Ascending aorta (tissue), 2 donors: ENCODE results near the gene EXT2. TPM values are rescaled to one million over a fixed set of nuclear protein-coding genes. Genes with fewer than 3 reads are reported as not detected.

Experiments used
- DNase-seq, 2 donors: peaks; one replicate each; pipeline ENCODE4 v3.0.0-alpha.2; 2019; ENCODE audit warnings: low spot score in 2 of 2
- H3K27ac ChIP-seq, 2 donors: fragments of 200-600 bp; sonication (generic); one replicate each; pipeline ENCODE4 v1.5.1; 2016 to 2017; ENCODE audit warnings: mild to moderate bottlenecking in 1 of 2
- H3K27me3 ChIP-seq: fragments of 200-600 bp; sonication (generic); one replicate; pipeline ENCODE4 v1.5.1; 2017
- H3K36me3 ChIP-seq, 2 donors: fragments of 200-600 bp; sonication (generic); one replicate each; pipeline ENCODE4 v1.5.1; 2016
- H3K4me1 ChIP-seq, 2 donors: fragments of 200-600 bp; sonication (generic); one replicate each; pipeline ENCODE4 v1.5.1; 2016 to 2017; ENCODE audit warnings: mild to moderate bottlenecking in 1 of 2
- H3K4me3 ChIP-seq, 2 donors: fragments of 200-600 bp; sonication (generic); one replicate each; pipeline ENCODE4 v1.5.1; 2016 to 2017; ENCODE audit warnings: mild to moderate bottlenecking in 1 of 2
- H3K9me3 ChIP-seq, 2 donors: fragments of 200-600 bp; sonication (generic); one replicate each; pipeline ENCODE4 v1.5.1; 2016
- CTCF ChIP-seq, 3 experiments: fragments of 200-600 bp in 2 of 3; fragments of 450-650 bp in 1 of 3; sonication (generic) in 2 of 3; IDR thresholded peaks; one replicate each; pipeline ENCODE4 v1.5.1; 2016 to 2019; ENCODE audit warnings: antibody characterized with exemption in 3 of 3, mild to moderate bottlenecking in 1 of 3, moderate library complexity in 1 of 3
- intact Hi-C: fragments of 100-400 bp; cut with DNase I; formaldehyde crosslinking; loops from one replicate; pipeline ENCODE4 v1.15.1; 2023
- total RNA-seq: library from RNA; depleted of rRNA; stranded (reverse); fragments of >200 nt; gene quantifications from one replicate; pipeline ENCODE4 v1.1.0, GENCODE V29; 2016

The EXT2 gene
- total RNA-seq, 1 donor from 2014 or later: 342 TPM

- Histone ChIP-seq H3K27me3 (no peaks in the 10 kb centered on the region), H3K27ac (no peak overlapping the region), H3K36me3 (peaks cover 4 to 31% of the 10 kb centered on the region in 2 donors), H3K4me3 (no peak overlapping the region), H3K9me3 (no peaks in the 10 kb centered on the region), H3K4me1 (no peaks in the 10 kb centered on the region)
- DNase-seq: no peak
- no peak for TF ChIP-seq CTCF (IDR thresholded peaks at IDR 0.05)
- intact Hi-C loops: no loop called here
Observed at GRCh38 chr11:44199816-44200215, 104.3 kb downstream of the EXT2 start.

- Histone ChIP-seq H3K9me3 (no peaks in the 10 kb centered on the region), H3K4me3 (no peak overlapping the region), H3K36me3 (peaks cover 5 to 26% of the 10 kb centered on the region in 2 donors), H3K27ac (no peak overlapping the region), H3K4me1 (no peaks in the 10 kb centered on the region), H3K27me3 (no peaks in the 10 kb centered on the region)
- intact Hi-C loops: no loop called here
- no peak for TF ChIP-seq CTCF (IDR thresholded peaks at IDR 0.05)
- no peak for DNase-seq
Observed at GRCh38 chr11:44203270-44204043, 108.0 kb downstream of the EXT2 start.

GRCh38 chr11:44205352-44205751 is 109.9 kb downstream of the EXT2 start:
- H3K4me3 ChIP-seq: no peak overlapping the region
- H3K36me3 ChIP-seq: peaks cover 5 to 26% of the 10 kb centered on the region in 2 donors
- no peak for DNase-seq
- no peaks in the 10 kb centered on the region for H3K4me1 ChIP-seq
- no peaks in the 10 kb centered on the region for H3K9me3 ChIP-seq
- H3K27ac ChIP-seq: no peak overlapping the region
- intact Hi-C loops: no loop called here
- TF ChIP-seq CTCF (IDR thresholded peaks at IDR 0.05): no peak
- H3K27me3 ChIP-seq: no peaks in the 10 kb centered on the region

- Histone ChIP-seq H3K4me1 (no peaks in the 10 kb centered on the region), H3K27me3 (no peaks in the 10 kb centered on the region), H3K36me3 (peaks cover 5 to 26% of the 10 kb centered on the region in 2 donors), H3K9me3 (no peaks in the 10 kb centered on the region), H3K4me3 (no peak overlapping the region), H3K27ac (no peak overlapping the region)
- no peak for DNase-seq
- TF ChIP-seq CTCF (IDR thresholded peaks at IDR 0.05): no peak
- intact Hi-C loops: no loop called here
Observed at GRCh38 chr11:44205836-44206235, 110.4 kb downstream of the EXT2 start.

- Histone ChIP-seq H3K36me3 (peaks cover 5 to 20% of the 10 kb centered on the region in 2 donors), H3K4me1 (no peaks in the 10 kb centered on the region), H3K27me3 (no peaks in the 10 kb centered on the region), H3K9me3 (no peaks in the 10 kb centered on the region), H3K27ac (no peak overlapping the region), H3K4me3 (no peak overlapping the region)
- TF ChIP-seq CTCF (IDR thresholded peaks at IDR 0.05): no peak
- intact Hi-C loops: no loop called here
- DNase-seq: no peak
Observed at GRCh38 chr11:44207292-44207691, 111.8 kb downstream of the EXT2 start.
